SIG-M5 treated with dmso at 0.1 percent for 504 hours (cell line): Measurements from ENCODE around the gene SAMD4B.
A peak's percentile ranks its signal among the peaks of the same experiment; 100 is the strongest.

Experiments
- DNase-seq: peaks from one replicate; lab custom pipeline; 2025; ENCODE audit not compliant: unreplicated experiment; lab: John Stamatoyannopoulos, UW

SAMD4B gene

DNA sequence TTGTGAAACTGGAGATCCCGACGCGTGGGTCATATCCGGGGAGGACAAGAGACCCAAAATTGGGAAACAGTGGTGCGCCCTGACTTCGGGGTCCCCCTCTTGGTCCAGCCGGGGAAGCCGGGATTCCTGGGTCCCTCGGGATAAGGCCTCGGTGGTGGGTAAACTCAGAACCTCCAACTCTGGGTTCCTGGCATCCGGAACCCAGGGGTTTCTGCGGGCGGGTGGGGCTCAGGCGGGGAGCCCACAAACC is 65.1 kb downstream of the SAMD4B start:
- DNase-seq, result no peak

GRCh38 chr19:39407660-39408391 is 65.6 kb downstream of the SAMD4B start:
- DNase-seq, result peak; percentile 47

- peak; percentile 25 for DNase-seq
Measured at GRCh38 chr19:39408392-39409207, 66.4 kb downstream of the SAMD4B start.

- peak; percentile 73 for DNase-seq
Measured at GRCh38 chr19:39409208-39410016, 67.2 kb downstream of the SAMD4B start.

- DNase-seq, result peak; percentile 95
Measured at GRCh38 chr19:39410017-39410830, 68.0 kb downstream of the SAMD4B start.

DNA sequence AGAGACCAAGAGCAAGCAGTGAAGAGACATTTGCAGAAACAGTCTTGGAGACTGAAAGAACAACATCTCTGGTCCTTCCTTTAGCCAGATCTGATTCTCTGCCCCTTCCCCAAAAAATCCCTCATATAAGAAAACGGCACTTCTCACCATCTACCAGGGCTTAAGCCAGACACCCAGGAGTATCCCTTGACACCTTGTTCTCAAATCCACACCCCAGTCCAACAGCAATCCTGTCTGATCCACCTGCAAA is 68.5 kb downstream of the SAMD4B start:
- no peak for DNase-seq

- peak; percentile 61 for DNase-seq
Measured at GRCh38 chr19:39411081-39411831, 69.0 kb downstream of the SAMD4B start.

DNA sequence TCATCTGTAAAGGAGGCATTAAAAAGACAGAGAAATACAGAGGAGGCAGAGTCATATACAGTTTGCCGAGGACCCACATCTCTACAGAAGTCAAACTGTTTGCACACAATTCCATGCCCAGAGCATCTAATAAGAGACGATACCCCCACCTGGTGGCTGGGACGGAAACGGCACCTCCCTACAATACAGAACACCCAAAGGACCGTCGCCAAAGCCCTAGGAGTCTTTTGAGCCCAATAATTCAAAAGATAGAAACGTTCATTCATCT is 69.5 kb downstream of the SAMD4B start:
- peak; percentile 87 for DNase-seq

DNA sequence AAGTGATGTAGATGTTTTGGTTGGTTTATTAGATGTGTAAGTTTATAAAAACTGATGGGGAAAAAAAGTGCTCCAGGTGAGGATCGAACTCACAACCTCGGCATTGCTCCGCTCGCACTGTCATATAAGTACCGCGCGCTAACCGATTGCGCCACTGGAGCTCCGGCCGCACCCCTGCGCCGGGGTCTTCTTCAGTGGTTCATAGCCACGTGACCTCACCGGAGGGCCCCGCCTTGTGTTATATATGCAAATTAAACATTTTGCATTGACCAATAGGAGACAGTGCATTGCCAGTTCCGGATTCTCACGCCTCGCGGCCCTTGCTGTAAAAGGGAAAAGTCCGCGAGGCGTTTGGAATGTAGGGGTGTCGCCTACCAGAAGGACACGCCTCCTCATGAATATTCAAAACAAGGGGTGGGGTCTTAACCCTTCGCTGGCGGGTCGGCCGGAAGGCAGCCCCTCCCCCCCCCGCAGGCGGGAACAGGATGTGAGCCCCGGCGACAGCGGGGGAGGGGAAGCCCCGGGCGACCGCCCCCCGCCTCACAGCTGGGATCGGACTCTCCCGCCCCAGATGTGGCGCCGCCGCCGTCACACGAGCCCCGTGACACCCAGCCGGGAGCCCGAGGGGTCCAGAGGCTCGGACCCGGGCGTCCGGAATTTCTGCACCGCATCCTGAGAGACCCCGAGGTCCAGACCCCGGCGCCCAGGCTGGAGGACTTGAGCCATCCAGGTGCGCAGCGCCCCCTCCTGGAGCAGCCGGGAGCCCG is 70.1 kb downstream of the SAMD4B start, which contains the start of gene PLEKHG2:
TSS of gene PLEKHG2 (plus strand) at position 570 of the 767 bp plus-strand sequence. CDS start 1,418 bp downstream, outside the sequence.
- DNase-seq, result peak; percentile 98

- DNase-seq, result no peak
Measured at GRCh38 chr19:39412867-39413271, 70.6 kb downstream of the SAMD4B start.

DNA sequence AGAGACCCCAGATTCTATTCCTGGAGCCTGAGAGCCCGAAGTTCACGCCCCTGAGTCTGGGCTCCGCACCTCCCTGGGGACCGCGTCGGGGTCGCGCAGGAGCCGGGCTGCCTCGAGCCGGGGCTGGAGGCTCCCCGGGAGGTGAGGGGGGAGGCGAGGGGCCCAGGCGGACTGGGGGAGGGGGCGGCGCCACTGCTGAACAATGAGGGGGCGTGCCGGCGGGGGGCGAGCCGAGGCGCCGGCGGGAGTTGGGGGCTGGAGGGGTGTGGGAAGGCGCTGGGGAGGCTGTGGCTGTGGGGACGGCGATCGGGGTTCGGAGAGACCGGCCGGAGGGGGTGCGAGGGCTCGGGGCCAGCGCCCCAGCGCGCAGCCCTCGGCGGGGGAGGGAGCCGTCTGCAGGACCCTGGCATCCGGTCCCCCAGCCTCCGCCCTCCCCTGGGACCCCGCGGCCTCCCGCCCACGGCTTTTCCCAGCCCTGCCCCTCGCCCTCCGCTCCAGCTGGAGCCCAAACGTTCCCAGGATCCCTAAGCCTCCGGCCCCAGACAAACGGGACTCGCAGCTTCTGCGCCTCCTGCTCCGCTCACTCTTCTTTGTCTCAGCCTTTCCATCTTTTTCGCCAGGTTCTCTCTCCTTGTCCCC is 71.2 kb downstream of the SAMD4B start:
- DNase-seq, result no peak

DNA sequence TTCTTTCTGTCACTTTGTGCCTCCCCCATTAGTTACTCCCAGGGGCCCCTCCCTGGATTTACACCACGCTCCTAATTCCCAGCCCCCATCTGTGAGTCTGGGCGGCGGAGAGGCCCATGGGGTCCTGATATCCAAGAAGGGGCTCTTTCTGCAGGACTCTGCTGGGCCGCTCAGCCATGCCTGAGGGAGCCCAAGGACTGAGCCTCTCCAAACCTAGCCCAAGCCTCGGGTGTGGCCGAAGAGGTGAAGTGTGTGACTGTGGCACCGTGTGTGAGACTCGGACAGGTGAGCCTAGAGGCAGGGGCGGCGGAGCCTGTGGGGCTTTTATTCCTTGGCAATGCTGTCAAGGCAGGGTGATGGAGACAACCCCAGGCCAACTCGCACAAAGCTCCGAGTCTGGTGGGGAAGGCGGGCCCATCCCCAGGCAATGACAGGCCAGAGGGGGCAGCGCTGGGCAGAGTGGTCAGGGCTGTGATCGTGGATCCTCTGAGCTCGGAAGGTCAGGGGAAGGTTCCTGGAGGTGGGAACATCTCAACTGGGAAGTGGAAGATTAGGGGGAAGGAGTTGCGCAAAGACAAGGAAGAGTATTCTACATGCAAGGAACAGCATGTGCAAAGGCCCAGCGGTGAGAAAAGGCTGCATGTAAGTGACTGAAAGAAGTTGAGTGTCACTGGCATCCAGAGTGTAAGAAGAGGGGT is 71.8 kb downstream of the SAMD4B start:
- no peak for DNase-seq

GRCh38 chr19:39415111-39416046 is 73.2 kb downstream of the SAMD4B start:
- no peak for DNase-seq

- DNase-seq, result no peak
Measured at GRCh38 chr19:39416152-39417120, 74.2 kb downstream of the SAMD4B start.

- DNase-seq, result no peak
Measured at GRCh38 chr19:39417463-39418181, 75.4 kb downstream of the SAMD4B start.

GRCh38 chr19:39419003-39419402 is 76.8 kb downstream of the SAMD4B start:
- no peak for DNase-seq
